Vagina (tissue), 2 donors: ENCODE data around the gene COL5A1.

Experiments
- CTCF ChIP-seq, 3 experiments: fragments of 450-650 bp in 2 of 3; fragments of 200-600 bp in 1 of 3; sonication (generic) in 1 of 3; IDR thresholded peaks; one replicate each; pipeline ENCODE4 v1.5.1; 2017 to 2019; ENCODE audit warnings: antibody characterized with exemption in 3 of 3, mild to moderate bottlenecking in 2 of 3, moderate library complexity in 2 of 3
- POLR2AphosphoS5 ChIP-seq, 2 donors: sonication (generic); formaldehyde crosslinking; IDR thresholded peaks; one replicate each; pipeline ENCODE4 v1.9.0; 2017; ENCODE audit warnings: antibody characterized with exemption in 2 of 2, mild to moderate bottlenecking in 2 of 2, low read depth in 1 of 2; ENCODE audit not compliant: insufficient read depth in 1 of 2

- TF ChIP-seq CTCF (IDR thresholded peaks at IDR 0.05) (no peak), POLR2AphosphoS5 (IDR thresholded peaks at IDR 0.05; ENCODE audit: insufficient read depth in 1 of 2, low read depth in 1 of 2) (no peak)
Observed at GRCh38 chr9:134728021-134728795, 86.6 kb downstream of the COL5A1 start.
